ENCODE results near the gene GDF15.

The GDF15 gene

DNA sequence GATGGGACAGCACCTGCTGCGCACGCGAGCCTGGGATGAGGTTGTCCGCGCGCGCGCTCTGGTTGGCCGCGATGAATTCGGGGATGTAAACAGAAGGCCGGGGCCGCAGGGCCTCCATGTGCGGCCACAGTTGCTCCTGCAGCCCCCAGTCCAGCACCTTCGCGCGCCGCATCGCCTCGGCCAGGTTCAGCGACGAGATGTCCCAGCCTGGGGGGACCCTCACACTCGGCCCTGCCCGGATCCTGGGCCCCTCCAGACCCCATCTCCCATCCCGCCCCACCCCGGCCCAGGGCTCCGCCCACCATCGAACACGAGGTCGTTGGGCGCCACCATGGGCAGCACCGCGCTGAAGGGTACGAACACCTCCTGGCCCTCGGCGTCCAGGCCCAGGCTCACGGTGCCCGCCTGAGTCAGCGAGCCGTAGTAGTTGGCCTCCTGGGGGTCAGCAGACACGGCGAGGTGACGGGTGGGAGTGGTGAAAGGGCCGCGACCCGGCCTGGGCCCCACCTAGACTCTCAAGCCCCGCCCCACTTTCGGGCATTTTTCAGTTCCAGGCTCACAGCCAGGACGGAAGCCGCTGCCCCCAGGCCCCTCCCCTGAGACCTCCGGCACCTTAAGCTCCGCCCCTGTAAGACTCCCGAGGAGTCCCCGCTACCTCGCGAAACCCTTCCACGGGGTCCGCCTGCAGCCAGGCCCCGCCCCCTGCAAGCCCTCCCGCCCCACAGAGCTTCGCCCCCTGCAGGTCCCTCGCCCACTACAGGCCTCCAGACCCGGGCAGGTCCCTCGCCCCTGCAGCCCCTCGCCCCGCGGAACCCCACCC is 50.9 kb downstream of the GDF15 start (continued):
- 0 out of 2 replicates have a peak, but pooled peaks have one; percentile 40 for TF ChIP-seq ZNF843 (tag by site-specific recombination; IDR thresholded peaks at IDR 0.05)
- TF ChIP-seq, protein P1, sequence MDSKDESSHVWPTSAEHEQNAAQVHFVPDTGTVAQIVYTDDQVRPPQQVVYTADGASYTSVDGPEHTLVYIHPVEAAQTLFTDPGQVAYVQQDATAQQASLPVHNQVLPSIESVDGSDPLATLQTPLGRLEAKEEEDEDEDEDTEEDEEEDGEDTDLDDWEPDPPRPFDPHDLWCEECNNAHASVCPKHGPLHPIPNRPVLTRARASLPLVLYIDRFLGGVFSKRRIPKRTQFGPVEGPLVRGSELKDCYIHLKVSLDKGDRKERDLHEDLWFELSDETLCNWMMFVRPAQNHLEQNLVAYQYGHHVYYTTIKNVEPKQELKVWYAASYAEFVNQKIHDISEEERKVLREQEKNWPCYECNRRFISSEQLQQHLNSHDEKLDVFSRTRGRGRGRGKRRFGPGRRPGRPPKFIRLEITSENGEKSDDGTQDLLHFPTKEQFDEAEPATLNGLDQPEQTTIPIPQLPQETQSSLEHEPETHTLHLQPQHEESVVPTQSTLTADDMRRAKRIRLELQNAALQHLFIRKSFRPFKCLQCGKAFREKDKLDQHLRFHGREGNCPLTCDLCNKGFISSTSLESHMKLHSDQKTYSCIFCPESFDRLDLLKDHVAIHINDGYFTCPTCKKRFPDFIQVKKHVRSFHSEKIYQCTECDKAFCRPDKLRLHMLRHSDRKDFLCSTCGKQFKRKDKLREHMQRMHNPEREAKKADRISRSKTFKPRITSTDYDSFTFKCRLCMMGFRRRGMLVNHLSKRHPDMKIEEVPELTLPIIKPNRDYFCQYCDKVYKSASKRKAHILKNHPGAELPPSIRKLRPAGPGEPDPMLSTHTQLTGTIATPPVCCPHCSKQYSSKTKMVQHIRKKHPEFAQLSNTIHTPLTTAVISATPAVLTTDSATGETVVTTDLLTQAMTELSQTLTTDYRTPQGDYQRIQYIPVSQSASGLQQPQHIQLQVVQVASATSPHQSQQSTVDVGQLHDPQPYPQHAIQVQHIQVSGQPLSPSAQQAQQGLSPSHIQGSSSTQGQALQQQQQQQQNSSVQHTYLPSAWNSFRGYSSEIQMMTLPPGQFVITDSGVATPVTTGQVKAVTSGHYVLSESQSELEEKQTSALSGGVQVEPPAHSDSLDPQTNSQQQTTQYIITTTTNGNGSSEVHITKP (tag by site-specific recombination; IDR thresholded peaks at IDR 0.05), result peak; percentile 57
- TF ChIP-seq ZNF791 (tag by site-specific recombination; IDR thresholded peaks at IDR 0.05), result no peak
- peak; percentile 48; the same call in 1 of the 2 replicates for TF ChIP-seq BCL11B (tag by site-specific recombination; IDR thresholded peaks at IDR 0.05; ENCODE audit: low read depth)
- TF ChIP-seq PRDM1 (tag by site-specific recombination; IDR thresholded peaks at IDR 0.05), result no peak
- TF ChIP-seq ZNF792 (tag by site-specific recombination; IDR thresholded peaks at IDR 0.05), result peak; percentile 85
- TF ChIP-seq, protein P2, sequence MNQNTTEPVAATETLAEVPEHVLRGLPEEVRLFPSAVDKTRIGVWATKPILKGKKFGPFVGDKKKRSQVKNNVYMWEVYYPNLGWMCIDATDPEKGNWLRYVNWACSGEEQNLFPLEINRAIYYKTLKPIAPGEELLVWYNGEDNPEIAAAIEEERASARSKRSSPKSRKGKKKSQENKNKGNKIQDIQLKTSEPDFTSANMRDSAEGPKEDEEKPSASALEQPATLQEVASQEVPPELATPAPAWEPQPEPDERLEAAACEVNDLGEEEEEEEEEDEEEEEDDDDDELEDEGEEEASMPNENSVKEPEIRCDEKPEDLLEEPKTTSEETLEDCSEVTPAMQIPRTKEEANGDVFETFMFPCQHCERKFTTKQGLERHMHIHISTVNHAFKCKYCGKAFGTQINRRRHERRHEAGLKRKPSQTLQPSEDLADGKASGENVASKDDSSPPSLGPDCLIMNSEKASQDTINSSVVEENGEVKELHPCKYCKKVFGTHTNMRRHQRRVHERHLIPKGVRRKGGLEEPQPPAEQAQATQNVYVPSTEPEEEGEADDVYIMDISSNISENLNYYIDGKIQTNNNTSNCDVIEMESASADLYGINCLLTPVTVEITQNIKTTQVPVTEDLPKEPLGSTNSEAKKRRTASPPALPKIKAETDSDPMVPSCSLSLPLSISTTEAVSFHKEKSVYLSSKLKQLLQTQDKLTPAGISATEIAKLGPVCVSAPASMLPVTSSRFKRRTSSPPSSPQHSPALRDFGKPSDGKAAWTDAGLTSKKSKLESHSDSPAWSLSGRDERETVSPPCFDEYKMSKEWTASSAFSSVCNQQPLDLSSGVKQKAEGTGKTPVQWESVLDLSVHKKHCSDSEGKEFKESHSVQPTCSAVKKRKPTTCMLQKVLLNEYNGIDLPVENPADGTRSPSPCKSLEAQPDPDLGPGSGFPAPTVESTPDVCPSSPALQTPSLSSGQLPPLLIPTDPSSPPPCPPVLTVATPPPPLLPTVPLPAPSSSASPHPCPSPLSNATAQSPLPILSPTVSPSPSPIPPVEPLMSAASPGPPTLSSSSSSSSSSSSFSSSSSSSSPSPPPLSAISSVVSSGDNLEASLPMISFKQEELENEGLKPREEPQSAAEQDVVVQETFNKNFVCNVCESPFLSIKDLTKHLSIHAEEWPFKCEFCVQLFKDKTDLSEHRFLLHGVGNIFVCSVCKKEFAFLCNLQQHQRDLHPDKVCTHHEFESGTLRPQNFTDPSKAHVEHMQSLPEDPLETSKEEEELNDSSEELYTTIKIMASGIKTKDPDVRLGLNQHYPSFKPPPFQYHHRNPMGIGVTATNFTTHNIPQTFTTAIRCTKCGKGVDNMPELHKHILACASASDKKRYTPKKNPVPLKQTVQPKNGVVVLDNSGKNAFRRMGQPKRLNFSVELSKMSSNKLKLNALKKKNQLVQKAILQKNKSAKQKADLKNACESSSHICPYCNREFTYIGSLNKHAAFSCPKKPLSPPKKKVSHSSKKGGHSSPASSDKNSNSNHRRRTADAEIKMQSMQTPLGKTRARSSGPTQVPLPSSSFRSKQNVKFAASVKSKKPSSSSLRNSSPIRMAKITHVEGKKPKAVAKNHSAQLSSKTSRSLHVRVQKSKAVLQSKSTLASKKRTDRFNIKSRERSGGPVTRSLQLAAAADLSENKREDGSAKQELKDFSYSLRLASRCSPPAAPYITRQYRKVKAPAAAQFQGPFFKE (tag by site-specific recombination; IDR thresholded peaks at IDR 0.05; ENCODE audit: borderline replicate concordance), result no peak
- peak; percentile 73 for TF ChIP-seq SP2 (tag by site-specific recombination; IDR thresholded peaks at IDR 0.05)
- TF ChIP-seq, protein P3, sequence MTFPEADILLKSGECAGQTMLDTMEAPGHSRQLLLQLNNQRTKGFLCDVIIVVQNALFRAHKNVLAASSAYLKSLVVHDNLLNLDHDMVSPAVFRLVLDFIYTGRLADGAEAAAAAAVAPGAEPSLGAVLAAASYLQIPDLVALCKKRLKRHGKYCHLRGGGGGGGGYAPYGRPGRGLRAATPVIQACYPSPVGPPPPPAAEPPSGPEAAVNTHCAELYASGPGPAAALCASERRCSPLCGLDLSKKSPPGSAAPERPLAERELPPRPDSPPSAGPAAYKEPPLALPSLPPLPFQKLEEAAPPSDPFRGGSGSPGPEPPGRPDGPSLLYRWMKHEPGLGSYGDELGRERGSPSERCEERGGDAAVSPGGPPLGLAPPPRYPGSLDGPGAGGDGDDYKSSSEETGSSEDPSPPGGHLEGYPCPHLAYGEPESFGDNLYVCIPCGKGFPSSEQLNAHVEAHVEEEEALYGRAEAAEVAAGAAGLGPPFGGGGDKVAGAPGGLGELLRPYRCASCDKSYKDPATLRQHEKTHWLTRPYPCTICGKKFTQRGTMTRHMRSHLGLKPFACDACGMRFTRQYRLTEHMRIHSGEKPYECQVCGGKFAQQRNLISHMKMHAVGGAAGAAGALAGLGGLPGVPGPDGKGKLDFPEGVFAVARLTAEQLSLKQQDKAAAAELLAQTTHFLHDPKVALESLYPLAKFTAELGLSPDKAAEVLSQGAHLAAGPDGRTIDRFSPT (tag by site-specific recombination; IDR thresholded peaks at IDR 0.05), result peak; percentile 85
- TF ChIP-seq, protein P4, sequence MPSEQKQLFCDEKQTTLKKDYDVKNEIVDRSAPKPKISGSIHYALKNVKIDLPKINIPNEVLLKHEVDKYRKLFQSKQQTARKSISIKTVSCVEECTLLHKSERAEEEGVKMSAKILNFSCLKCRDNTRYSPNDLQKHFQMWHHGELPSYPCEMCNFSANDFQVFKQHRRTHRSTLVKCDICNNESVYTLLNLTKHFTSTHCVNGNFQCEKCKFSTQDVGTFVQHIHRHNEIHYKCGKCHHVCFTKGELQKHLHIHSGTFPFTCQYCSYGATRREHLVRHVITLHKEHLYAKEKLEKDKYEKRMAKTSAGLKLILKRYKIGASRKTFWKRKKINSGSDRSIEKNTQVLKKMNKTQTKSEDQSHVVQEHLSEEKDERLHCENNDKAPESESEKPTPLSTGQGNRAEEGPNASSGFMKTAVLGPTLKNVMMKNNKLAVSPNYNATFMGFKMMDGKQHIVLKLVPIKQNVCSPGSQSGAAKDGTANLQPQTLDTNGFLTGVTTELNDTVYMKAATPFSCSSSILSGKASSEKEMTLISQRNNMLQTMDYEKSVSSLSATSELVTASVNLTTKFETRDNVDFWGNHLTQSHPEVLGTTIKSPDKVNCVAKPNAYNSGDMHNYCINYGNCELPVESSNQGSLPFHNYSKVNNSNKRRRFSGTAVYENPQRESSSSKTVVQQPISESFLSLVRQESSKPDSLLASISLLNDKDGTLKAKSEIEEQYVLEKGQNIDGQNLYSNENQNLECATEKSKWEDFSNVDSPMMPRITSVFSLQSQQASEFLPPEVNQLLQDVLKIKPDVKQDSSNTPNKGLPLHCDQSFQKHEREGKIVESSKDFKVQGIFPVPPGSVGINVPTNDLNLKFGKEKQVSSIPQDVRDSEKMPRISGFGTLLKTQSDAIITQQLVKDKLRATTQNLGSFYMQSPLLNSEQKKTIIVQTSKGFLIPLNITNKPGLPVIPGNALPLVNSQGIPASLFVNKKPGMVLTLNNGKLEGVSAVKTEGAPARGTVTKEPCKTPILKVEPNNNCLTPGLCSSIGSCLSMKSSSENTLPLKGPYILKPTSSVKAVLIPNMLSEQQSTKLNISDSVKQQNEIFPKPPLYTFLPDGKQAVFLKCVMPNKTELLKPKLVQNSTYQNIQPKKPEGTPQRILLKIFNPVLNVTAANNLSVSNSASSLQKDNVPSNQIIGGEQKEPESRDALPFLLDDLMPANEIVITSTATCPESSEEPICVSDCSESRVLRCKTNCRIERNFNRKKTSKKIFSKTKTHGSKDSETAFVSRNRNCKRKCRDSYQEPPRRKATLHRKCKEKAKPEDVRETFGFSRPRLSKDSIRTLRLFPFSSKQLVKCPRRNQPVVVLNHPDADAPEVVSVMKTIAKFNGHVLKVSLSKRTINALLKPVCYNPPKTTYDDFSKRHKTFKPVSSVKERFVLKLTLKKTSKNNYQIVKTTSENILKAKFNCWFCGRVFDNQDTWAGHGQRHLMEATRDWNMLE (tag by site-specific recombination; conservative IDR thresholded peaks at IDR 0.05; ENCODE audit: low read depth), result no peak
- peak; percentile 82 for TF ChIP-seq SP3 (tag by site-specific recombination; IDR thresholded peaks at IDR 0.05)
- TF ChIP-seq KLF7 (tag by site-specific recombination; IDR thresholded peaks at IDR 0.05; ENCODE audit: borderline replicate concordance), result peak; percentile 73; the same call in 1 of the 2 replicates
- TF ChIP-seq ZBTB8A (tag by site-specific recombination; IDR thresholded peaks at IDR 0.05), result peak; percentile 38
- TF ChIP-seq ZNF561 (tag by site-specific recombination; IDR thresholded peaks at IDR 0.05; ENCODE audit: borderline replicate concordance), result 0 out of 2 replicates have a peak, but pooled peaks have one; percentile 58
- no peak for TF ChIP-seq ZSCAN30 (tag by site-specific recombination; IDR thresholded peaks at IDR 0.05)
- 0 out of 2 replicates have a peak, but pooled peaks have one; percentile 33 for TF ChIP-seq ZNF324 (tag by site-specific recombination; IDR thresholded peaks at IDR 0.05)
- TF ChIP-seq OSR2 (tag by site-specific recombination; IDR thresholded peaks at IDR 0.05), result peak; percentile 76
- TF ChIP-seq REPIN1 (tag by site-specific recombination; IDR thresholded peaks at IDR 0.05; ENCODE audit: low read depth), result no peak
- TF ChIP-seq, protein P5, sequence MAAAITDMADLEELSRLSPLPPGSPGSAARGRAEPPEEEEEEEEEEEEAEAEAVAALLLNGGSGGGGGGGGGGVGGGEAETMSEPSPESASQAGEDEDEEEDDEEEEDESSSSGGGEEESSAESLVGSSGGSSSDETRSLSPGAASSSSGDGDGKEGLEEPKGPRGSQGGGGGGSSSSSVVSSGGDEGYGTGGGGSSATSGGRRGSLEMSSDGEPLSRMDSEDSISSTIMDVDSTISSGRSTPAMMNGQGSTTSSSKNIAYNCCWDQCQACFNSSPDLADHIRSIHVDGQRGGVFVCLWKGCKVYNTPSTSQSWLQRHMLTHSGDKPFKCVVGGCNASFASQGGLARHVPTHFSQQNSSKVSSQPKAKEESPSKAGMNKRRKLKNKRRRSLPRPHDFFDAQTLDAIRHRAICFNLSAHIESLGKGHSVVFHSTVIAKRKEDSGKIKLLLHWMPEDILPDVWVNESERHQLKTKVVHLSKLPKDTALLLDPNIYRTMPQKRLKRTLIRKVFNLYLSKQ (tag by site-specific recombination; IDR thresholded peaks at IDR 0.05; ENCODE audit: borderline replicate concordance), result no peak
- peak; percentile 35; the same call in 1 of the 2 replicates for TF ChIP-seq KLF16 (tag by site-specific recombination; IDR thresholded peaks at IDR 0.05)
